HL-60 (cell line): ENCODE results near the gene ATP2B3.

Source experiments
- CTCF ChIP-seq: IDR thresholded peaks from one replicate; pipeline ENCODE4 v1.5.1; 2011; ENCODE audit warnings: low read length, control low read depth, inconsistent platforms; ENCODE audit not compliant: insufficient read depth
- POLR2AphosphoS5 ChIP-seq: IDR thresholded peaks from 2 replicates; pipeline ENCODE4 v1.6.1; 2012; ENCODE audit warnings: low read depth

DNA sequence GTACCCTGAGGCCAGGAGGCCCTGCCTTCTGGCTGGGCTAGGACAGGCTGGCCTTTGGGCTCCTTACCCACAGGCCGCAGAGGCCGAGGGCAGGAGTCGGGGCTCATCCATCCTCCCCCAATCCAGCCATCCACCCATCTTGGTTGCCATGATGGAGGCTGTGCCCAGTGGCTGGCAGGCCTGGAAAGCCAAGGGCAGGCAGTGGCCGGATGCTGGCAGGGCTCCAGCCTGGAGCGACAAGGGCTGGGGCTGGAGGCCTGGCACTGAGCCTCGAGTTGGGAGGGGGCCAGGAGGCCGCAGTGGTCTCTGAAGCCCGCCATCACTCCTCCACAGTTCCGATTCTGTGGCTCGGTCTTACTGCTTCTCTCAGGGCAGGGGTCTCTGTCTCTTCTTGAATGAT, 31.3 kb upstream of the ATP2B3 start:
- TF ChIP-seq POLR2AphosphoS5, result no peak
- no peak for TF ChIP-seq CTCF
